NCI-H146 treated with DMSO at 0.1 percent for 48 hours (cell line): ENCODE data around the gene LHX2.
A peak's percentile ranks its signal among the peaks of the same experiment; 100 is the strongest.
"Not testable (repeated sequence)": the region's sequence is repeated elsewhere in the genome, so short reads cannot be mapped to it uniquely, and the experiment has no call there.

Experiments
- DNase-seq: peaks from one replicate; lab custom pipeline; 2025; ENCODE audit not compliant: unreplicated experiment; lab: John Stamatoyannopoulos, UW

The LHX2 gene, protein sequence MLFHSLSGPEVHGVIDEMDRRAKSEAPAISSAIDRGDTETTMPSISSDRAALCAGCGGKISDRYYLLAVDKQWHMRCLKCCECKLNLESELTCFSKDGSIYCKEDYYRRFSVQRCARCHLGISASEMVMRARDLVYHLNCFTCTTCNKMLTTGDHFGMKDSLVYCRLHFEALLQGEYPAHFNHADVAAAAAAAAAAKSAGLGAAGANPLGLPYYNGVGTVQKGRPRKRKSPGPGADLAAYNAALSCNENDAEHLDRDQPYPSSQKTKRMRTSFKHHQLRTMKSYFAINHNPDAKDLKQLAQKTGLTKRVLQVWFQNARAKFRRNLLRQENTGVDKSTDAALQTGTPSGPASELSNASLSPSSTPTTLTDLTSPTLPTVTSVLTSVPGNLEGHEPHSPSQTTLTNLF

DNA sequence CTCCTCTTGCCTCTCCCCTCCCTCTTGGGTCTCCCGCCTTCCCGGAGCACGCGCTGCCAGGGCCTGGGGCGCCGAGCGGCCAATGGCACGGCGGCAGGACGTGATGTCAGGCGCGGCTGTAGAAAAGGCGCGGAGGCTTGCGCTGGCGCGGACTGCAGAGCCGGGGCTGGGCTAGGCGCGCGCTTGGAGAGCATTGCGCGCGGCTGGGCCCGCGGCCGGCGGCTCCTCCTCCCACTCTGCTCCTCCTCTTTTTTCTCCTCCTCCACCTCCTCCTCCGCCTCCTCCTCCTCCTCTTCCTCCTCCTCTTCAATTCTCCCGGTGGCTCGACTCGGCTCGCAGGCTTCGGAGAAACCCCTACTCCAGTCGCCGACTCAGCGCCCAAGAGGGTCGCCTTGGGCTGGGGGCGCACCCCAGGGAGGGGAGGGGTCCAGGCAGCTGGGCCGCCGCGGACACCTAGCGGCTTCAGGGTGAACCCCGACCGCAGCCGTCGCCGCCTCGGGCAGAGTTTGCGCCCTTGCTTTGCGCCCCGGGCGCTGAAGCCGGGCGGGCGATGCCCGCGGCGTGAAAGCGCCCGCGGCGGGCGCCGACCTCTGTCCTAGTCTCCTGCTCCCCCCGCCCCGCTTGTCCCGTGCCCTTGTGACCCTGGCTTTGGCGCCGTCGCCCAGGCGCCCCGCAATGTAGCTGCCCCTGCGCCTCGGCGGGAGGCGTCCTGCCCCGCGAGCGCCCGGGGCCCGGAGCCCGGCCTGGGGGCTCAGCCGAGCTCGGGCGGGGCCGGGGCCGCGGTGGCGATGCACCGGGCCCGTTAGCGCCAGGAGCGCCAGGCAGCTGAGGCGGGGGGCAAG, at the start of gene LHX2:
LHX2 (plus strand) TSS at position 309 of the 842 bp plus-strand sequence. CDS start 581 bp downstream, outside the sequence.
- peak; percentile 86 for DNase-seq

DNA sequence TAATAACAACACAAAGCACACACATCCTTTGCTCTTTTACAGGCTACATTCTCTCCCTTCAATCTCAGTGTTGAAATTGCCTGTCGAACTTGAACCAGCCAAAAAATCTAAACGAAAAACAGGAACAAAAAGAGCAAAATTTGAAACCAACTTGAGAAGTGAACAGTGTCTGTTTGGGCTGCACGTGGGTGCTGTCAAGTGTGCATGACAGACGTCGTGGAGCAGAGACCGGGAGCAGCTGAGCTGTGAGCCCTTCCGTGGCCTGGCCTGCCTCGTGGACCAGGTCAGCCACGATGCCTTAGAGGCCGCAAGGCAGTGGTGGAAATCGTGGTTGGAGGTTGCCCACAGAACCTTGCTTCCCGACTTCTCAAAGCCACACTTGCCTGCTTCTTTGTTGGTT, 46.8 kb upstream of the LHX2 start:
- DNase-seq = no peak

- DNase-seq = no peak
These were observed 45.5 kb upstream of the LHX2 start for GRCh38 chr9:123965801-123966686.

DNA sequence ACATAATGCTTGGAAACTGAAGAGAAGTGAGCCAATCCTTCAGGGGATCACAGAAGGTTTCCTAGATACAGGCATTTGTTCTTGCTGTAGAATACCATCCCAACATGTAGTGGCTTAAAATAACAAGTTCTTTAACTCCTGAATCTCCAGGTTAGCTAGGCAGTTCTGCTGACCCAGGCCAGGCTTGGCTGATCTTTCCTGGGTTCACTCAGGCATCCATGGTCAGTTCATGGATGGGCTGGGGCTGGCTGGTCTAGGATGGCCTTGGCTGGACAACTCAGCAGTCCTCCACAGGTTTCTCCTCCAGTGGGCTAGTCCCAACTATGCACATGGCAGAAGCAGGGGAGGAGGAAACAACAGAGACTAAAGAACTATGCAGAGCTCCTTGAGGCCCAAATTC, 44.2 kb upstream of the LHX2 start:
- no peak for DNase-seq

DNA sequence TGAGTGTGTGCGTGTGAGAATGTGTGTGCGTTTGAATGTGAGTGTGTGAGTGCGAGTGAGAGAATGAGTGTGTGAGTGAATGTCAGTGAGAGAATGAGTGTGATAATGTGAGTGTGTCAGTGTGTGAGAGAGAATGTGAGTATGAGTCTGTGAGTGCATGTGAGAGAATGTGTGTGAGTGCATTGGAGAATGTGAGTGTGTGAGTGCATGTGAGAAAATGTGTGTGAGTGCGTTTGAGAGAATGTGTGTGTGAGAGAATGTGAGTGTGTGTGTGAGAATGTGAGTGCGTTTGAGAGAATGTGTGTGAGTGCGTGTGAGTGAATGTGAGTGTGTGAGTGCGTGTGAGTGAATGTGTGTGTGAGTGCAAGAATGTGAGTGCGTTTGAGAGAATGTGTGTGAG, 39.0 kb upstream of the LHX2 start:
- no peak for DNase-seq

GRCh38 chr9:123973590-123974223, 37.9 kb upstream of the LHX2 start:
- DNase-seq = no peak

DNA sequence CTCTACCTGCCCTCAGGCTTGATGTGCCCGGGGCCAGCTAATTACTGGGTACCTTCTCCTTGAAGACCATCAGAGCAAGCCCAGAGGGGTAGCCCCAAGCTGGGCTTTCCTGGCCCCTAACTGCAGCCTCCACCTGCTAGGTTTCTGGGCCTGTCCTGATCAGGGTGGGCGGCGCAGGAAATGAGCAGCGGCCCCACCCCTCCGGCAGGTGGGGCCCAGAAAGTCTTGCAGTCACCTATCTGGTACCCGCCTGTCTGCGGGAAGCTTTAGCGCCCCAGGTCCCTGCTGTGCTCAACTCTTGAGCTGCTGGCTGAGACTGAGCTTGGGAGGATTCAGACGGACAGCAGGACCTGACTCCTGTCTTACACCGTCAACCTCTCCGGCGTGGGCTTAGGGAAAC, 37.1 kb upstream of the LHX2 start:
- DNase-seq = no peak

- DNase-seq = no peak
These were observed 35.7 kb upstream of the LHX2 start for GRCh38 chr9:123975871-123976270.

DNA sequence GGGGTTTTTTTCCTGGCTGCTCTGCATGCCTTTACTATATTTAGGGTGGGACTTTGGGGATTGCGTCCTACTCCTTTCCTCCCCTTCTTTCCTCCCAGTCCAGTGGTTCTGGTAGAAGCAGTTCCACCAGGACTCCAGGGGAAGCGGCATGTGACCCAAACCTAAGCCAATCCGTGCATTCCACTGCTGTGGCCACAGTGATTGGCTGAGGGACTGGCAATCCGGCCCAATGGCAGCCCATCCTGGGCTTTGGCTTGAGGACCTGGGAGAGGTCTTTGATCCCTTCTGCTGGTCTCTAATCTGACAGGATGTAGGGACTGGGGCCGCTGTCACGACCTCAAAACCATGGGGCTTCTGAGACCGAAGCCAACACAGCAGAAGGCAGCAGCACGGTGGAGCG, 35.0 kb upstream of the LHX2 start:
- DNase-seq = not testable (repeated sequence)

DNA sequence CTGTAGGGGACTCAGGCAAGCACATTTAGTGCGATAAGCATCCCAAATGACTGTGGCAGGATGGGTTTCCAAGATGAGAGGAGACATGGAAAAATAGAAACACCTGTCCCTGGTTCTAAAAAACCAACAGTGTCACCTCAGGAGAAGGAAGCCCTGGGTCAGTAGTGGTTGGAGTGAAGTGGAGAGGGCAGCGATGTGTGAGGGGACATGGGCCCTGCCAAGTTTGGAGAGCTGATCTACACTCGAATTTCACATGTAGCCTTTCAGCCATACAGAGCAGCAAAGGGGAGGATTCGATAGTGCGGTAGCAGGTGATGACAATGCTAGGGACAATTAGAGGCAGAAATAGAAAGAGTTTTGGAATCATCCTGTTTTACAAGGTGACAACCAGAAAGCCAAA, 32.6 kb upstream of the LHX2 start:
- DNase-seq = no peak

DNA sequence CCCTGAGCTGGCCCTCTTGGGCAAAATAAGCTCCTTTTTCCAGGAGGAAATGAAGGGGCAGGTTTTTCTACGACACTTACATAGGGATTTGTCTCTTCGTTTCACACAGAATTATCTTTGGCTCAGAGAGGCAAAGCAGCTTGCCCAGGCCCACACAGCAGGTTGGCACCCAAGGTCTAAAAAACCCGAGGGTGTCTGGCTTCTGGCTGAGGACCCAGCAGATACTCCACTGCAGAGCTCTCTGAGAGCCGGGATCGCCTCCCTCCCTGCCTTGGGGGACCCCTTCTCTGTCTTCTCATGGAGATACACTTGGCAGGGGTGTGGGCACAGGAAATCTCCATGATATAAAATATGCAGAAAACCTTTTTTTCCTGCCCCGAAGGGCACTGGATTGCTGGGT, 29.0 kb upstream of the LHX2 start:
- DNase-seq = no peak

- no peak for DNase-seq
These were observed 28.5 kb upstream of the LHX2 start for GRCh38 chr9:123983047-123983446.

DNA sequence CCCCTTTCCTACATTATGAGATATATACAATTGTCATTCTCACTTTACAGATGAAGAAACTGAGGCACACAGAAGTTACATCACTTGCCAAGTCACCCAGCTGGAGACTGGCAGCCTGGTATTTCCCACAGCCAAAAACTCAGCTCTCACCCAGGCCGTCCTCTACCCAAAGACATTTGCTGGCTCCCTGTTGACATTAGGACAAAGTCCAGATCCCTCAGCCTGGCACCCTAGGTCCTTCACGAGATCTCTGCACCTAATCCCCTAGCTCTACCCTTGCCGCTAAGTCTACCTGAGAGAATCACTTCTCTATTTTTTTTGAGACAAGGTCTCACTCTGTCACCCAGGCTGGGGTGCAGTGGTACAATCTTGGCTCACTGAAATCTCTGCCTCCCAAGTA, 26.8 kb upstream of the LHX2 start:
- DNase-seq = no peak

DNA sequence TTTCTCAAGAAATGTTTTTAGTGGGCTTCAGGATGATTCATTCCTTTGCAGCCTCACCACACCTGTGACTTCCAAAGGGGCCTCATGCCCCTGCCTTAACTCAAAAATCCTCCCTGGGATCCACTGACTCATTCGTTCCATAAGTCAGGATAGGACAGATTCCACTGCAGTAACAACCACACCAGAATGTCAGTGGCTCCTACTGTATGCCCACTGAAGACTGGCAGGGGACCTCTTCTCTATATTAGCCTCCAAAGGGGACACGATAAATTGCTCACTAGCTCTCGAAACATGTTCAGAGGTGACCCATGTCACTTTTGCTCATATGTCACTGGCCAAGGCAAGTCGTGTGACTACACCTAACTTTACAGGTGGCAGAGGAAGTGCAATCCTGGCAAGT, 25.7 kb upstream of the LHX2 start:
- DNase-seq = no peak

DNA sequence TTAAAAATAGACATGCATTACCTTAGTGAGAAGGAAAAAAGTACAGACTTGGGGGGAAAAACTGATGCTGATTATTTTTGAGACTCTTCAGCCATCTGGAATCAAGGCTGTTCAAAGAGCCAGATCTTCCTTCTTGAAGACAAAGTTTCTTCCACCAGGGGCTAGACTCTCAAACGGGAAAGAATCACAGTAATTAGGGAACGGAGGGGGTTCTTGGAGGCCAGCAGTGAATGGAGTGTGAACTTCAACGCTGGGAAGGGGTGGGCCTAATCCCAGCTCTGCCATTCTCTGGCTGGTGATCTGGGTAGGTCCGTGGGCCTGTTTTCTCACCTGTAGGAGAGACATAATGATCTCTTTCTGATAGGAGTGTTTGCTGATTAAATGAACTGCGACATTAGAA, 21.1 kb upstream of the LHX2 start:
- no peak for DNase-seq

DNA sequence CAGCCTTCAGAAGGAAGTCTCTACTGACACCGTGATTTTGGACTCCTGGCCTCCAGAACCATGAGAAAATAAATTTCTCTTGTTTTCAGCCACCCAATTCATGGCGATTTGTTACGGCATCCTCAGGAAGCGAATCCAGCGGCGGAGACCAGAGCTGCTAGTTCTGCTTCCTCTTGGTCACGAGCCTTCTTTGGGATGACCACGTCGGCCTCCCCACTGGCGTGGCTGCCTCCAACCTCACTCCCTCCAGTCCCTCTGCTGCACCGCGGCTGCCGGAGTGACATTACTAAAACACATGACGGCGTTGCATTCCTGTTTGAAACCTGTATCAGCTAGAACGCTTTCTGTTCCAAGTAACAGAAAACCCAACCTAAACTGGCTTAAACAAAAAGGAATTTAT, 18.9 kb upstream of the LHX2 start:
- not testable (repeated sequence) for DNase-seq

DNA sequence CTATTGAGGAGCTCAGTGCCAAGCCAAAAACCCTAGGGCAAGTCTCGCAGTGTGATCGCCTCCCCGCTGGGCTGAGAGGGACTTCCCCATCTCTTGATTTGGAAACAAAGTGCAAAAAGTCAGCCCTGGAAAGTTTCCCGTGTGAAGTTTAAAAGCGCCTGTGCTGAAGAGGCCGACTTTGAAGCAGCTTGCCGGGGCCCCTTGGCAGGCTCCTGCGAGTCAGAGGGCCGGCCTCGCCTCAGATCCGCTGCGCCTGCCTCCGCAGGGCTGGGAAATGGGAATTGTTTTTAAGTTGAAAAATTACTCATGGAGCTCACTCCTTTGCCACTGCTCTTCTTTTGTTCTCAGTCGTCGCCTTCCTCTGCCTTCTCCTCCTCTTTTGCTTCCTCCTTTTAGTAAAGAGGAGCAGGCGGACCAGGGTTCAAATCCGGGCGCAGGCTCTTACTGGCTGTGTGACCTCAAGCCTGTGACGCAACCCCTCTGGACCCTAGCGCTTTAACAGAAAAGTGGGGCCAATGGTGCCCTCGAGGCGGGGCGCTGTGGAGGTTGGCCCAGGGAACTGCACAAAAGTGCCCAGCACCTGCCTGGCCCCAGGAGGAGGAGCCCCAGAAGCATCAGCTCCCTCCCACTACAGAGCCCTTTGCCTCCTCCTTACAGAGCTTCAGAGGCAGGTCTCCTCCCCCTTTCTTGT, 14.7 kb upstream of the LHX2 start:
- DNase-seq = no peak

DNA sequence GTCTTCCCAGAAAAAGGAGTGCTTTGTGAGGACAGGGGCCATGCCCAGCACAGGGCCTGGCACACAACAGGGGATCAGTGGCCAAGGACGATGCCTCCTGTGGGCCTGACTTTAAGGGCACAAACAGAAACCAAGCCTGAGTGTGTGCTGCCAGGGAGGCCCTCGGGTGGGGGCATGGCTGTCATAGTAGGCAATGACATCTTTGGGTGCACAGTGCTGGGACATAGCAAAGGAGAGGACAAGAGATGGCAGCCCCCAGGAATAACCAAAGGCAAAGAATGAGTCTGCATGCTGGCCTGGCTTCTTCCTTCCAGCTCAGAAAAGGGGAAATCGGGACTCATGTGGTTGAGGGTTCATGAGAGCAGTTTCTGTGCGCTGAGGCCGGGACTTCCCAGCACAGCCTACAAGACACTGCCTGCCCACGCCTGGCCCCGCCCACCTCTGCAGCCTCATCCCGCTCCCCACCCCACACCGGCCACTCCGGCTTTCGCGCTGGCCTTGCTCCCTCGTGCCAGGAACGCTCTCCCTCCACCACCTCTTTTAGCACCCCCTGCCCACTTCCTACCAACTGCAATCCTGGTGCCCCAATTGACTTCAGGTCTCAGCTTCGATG, 13.8 kb upstream of the LHX2 start:
- no peak for DNase-seq

DNA sequence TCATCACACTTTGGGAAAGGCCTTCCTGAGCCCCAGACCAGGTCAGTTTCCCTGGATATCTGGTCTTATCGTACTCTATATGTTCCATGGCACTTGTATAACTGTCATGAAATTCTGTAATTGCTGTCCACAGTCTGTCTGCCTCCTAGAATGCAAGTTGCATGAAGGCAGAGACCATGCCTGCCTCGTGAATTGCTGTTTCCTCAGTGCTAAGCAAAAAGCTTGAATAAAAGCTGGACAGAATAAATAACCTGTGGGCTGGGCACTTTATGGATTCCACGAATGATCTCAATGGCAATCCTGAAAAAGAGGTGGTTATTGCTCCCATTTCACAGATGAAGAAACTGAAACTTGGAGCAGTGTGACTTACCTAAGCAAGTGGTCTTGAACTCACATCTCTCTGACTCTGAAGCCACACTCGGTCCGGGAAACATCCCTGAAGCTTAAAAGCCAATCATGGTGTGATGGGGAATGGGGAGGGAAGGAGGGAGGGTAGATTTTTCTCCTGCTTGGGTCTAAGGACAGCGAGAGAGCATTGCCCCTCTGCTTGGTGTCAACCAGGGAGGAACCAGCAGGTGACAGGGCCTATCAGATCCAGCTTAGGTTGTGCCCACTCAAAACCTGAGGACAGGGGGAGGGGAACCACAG, 13.2 kb upstream of the LHX2 start:
- no peak for DNase-seq
